OCI-LY7 (cell line): ENCODE measurements around the gene KCND3.

Source experiments
- CTCF ChIP-seq: fragments of 200-600 bp; sonication (generic); conservative IDR thresholded peaks from 2 replicates; pipeline ENCODE4 v1.5.1; 2014; ENCODE audit warnings: mild to moderate bottlenecking, antibody characterized with exemption, low read length, moderate library complexity, mixed read lengths
- EZH2phosphoT487 ChIP-seq: fragments of 200-600 bp; sonication (generic); IDR thresholded peaks from 2 replicates; pipeline ENCODE4 v1.6.1; 2018; ENCODE audit warnings: low read depth, borderline replicate concordance, mild to moderate bottlenecking, mixed run types, antibody characterized with exemption, low read length, moderate library complexity, mixed read lengths

GRCh38 chr1:112033439-112034120 lies 44.1 kb upstream of the KCND3 start:
- TF ChIP-seq CTCF: no peak
- TF ChIP-seq EZH2phosphoT487: no peak
